ENCODE results near the gene CD82. TPM values are rescaled to one million over a fixed set of nuclear protein-coding genes. Genes with fewer than 3 reads are reported as not detected.

CD82 gene
- total RNA-seq, 2 experiments from 2014 or later: 1.2 to 6.4 TPM

- no peak overlapping the region for H3K27ac ChIP-seq (ENCODE audit: low read depth, low read length, poor library complexity, severe bottlenecking)
- intact Hi-C loops (cut with micrococcal nuclease; ENCODE audit: unreplicated experiment): no loop called here
- no peaks in the 10 kb centered on the region for H3K9me2 ChIP-seq (ENCODE audit: insufficient read depth, low read length)
- H3K9me3 ChIP-seq (ENCODE audit: low read length): no peaks in the 10 kb centered on the region
- H2AFZ ChIP-seq (ENCODE audit: low read length): no peak overlapping the region
- CTCF ChIA-PET (ENCODE audit: unreplicated experiment): no interaction called here
- no TSS peak for BruUV-seq (replicated peaks)
- TF ChIP-seq CTCF (conservative IDR thresholded peaks at IDR 0.05; ENCODE audit: low read length): no peak
- TF ChIP-seq EZH2phosphoT487 (IDR thresholded peaks at IDR 0.05; ENCODE audit: borderline replicate concordance, low read depth, low read length): no peak
- POLR2A ChIA-PET: no interaction called here
- H3K36me3 ChIP-seq (ENCODE audit: insufficient read depth, low read length): no peaks in the 10 kb centered on the region
- H3K4me2 ChIP-seq (ENCODE audit: low read length): no peak overlapping the region
- H3K4me3 ChIP-seq (ENCODE audit: low read depth, low read length, poor library complexity, severe bottlenecking): no peak overlapping the region
- H4K20me1 ChIP-seq (ENCODE audit: insufficient read depth, low read length): no peaks in the 10 kb centered on the region
- peaks cover 6% of the 10 kb centered on the region for H3K4me1 ChIP-seq (ENCODE audit: insufficient read depth, low read length, poor library complexity, severe bottlenecking)
- no peaks in the 10 kb centered on the region for H3K79me2 ChIP-seq (ENCODE audit: insufficient read depth, low read depth, low read length)
- no peak for DNase-seq (ENCODE audit: low spot score)
Observed at GRCh38 chr11:44629732-44630345, 64.4 kb downstream of the CD82 start.

- intact Hi-C loops (cut with micrococcal nuclease; ENCODE audit: unreplicated experiment): no loop called here
- H3K36me3 ChIP-seq (ENCODE audit: insufficient read depth, low read length): no peaks in the 10 kb centered on the region
- CTCF ChIA-PET (ENCODE audit: unreplicated experiment): no interaction called here
- no peak for DNase-seq (ENCODE audit: low spot score)
- no peak for TF ChIP-seq CTCF (conservative IDR thresholded peaks at IDR 0.05; ENCODE audit: low read length)
- no peak for TF ChIP-seq EZH2phosphoT487 (IDR thresholded peaks at IDR 0.05; ENCODE audit: borderline replicate concordance, low read depth, low read length)
- POLR2A ChIA-PET: no interaction called here
- H3K9me2 ChIP-seq (ENCODE audit: insufficient read depth, low read length): no peaks in the 10 kb centered on the region
- H4K20me1 ChIP-seq (ENCODE audit: insufficient read depth, low read length): no peaks in the 10 kb centered on the region
- no peak overlapping the region for H2AFZ ChIP-seq (ENCODE audit: low read length)
- H3K27ac ChIP-seq (ENCODE audit: low read depth, low read length, poor library complexity, severe bottlenecking): no peak overlapping the region
- no peak overlapping the region for H3K4me3 ChIP-seq (ENCODE audit: low read depth, low read length, poor library complexity, severe bottlenecking)
- no peaks in the 10 kb centered on the region for H3K79me2 ChIP-seq (ENCODE audit: insufficient read depth, low read depth, low read length)
- peaks cover 6% of the 10 kb centered on the region for H3K4me1 ChIP-seq (ENCODE audit: insufficient read depth, low read length, poor library complexity, severe bottlenecking)
- BruUV-seq (replicated peaks): no TSS peak
- H3K4me2 ChIP-seq (ENCODE audit: low read length): no peak overlapping the region
- no peaks in the 10 kb centered on the region for H3K9me3 ChIP-seq (ENCODE audit: low read length)
Observed at GRCh38 chr11:44630511-44631210, 65.2 kb downstream of the CD82 start.

- no TSS peak for BruUV-seq (replicated peaks)
- ChIA-PET POLR2A (interaction anchor here (0.5 kb wide), 1 partner anchor 117 kb away, joined by 3 read pairs; no protein-coding TSS in a partner anchor), CTCF (ENCODE audit: unreplicated experiment) (no interaction called here)
- H2AFZ ChIP-seq (ENCODE audit: low read length): no peak overlapping the region
- no peak for TF ChIP-seq EZH2phosphoT487 (IDR thresholded peaks at IDR 0.05; ENCODE audit: borderline replicate concordance, low read depth, low read length)
- TF ChIP-seq CTCF (conservative IDR thresholded peaks at IDR 0.05; ENCODE audit: low read length): no peak
- no peak overlapping the region for H3K4me3 ChIP-seq (ENCODE audit: low read depth, low read length, poor library complexity, severe bottlenecking)
- no peak for DNase-seq (ENCODE audit: low spot score)
- H3K4me2 ChIP-seq (ENCODE audit: low read length): no peak overlapping the region
- H3K9me3 ChIP-seq (ENCODE audit: low read length): no peaks in the 10 kb centered on the region
- no peaks in the 10 kb centered on the region for H3K79me2 ChIP-seq (ENCODE audit: insufficient read depth, low read depth, low read length)
- H3K36me3 ChIP-seq (ENCODE audit: insufficient read depth, low read length): no peaks in the 10 kb centered on the region
- peaks cover 6% of the 10 kb centered on the region for H3K4me1 ChIP-seq (ENCODE audit: insufficient read depth, low read length, poor library complexity, severe bottlenecking)
- no peak overlapping the region for H3K27ac ChIP-seq (ENCODE audit: low read depth, low read length, poor library complexity, severe bottlenecking)
- H3K9me2 ChIP-seq (ENCODE audit: insufficient read depth, low read length): no peaks in the 10 kb centered on the region
- intact Hi-C loops (cut with micrococcal nuclease; ENCODE audit: unreplicated experiment): no loop called here
- H4K20me1 ChIP-seq (ENCODE audit: insufficient read depth, low read length): no peaks in the 10 kb centered on the region
Observed at GRCh38 chr11:44631831-44632230, 66.4 kb downstream of the CD82 start.
